A549 (cell line): ENCODE results near the gene NRIP1.

Experiments
- CTCF ChIP-seq: fragments of >200 bp; sonication (Bioruptor Twin); formaldehyde crosslinking; IDR thresholded peaks from 3 replicates; pipeline ENCODE4 v1.5.1; 2016
- E2F6 ChIP-seq: IDR thresholded peaks from 2 replicates; pipeline ENCODE4 v1.6.1; 2012; ENCODE audit warnings: low read depth, borderline replicate concordance
- ELK1 ChIP-seq: fragments of 150-350 bp; IDR thresholded peaks from 2 replicates; pipeline ENCODE4 v1.6.1; 2014; ENCODE audit warnings: low read depth, mild to moderate bottlenecking, low read length
- EP300 ChIP-seq, 2 experiments: fragments of >200 bp; sonication (Bioruptor Twin); formaldehyde crosslinking; IDR thresholded peaks; 2 replicates in 1 of 2; 3 replicates in 1 of 2; pipeline ENCODE4 v1.6.1; 2016 to 2017
- MAX ChIP-seq: IDR thresholded peaks from 2 replicates; pipeline ENCODE4 v1.6.1; 2012
- PBX3 ChIP-seq: IDR thresholded peaks from 2 replicates; pipeline ENCODE4 v1.6.1; 2012
- POLR2A ChIP-seq: IDR thresholded peaks from 2 replicates; pipeline ENCODE4 v1.6.1; 2012; ENCODE audit warnings: mild to moderate bottlenecking, low read length
- REST ChIP-seq: fragments of 200-600 bp; sonication (generic); IDR thresholded peaks from 2 replicates; pipeline ENCODE4 v1.6.1; 2016; ENCODE audit warnings: antibody characterized with exemption, mild to moderate bottlenecking, moderate library complexity

- TF ChIP-seq REST (no peak), CTCF (no peak), EP300 (IDR thresholded peaks at IDR 0.05) (no peak), POLR2A (no peak), ELK1 (no peak), E2F6 (no peak), MAX (no peak), PBX3 (no peak)
Measured at GRCh38 chr21:14993115-14993514, 71.7 kb downstream of the NRIP1 start.
